ENCODE results near the gene JDP2.
"Not testable (repeated sequence)": the region's sequence is repeated elsewhere in the genome, so short reads cannot be mapped to it uniquely, and the experiment has no call there.

The JDP2 gene

DNA sequence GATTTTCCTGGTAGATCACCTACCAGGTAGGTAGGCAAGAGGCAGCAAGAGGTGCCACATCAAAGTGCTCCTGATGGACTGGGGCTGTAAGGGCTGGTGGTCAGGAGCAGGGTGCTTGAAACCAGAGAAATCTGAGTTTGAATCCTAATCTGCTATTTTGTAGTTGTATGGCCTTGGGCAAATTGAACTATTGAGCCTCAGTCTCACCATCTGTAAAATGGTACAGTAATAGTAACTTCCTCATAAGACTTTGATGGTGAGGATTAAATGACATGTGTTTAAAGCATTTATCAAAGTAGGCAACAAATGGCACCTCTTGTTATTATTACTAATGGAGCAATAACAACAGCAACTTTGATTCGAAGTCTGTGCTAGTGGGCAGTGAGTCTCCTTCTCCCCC, 32.0 kb downstream of the JDP2 start:
- Histone ChIP-seq H3K9ac (ENCODE audit: low read length) (no peak overlapping the region), H3K36me3 (ENCODE audit: insufficient read depth, low read length) (peaks cover 27% of the 10 kb centered on the region), H3K4me3 (ENCODE audit: low read depth in 1 of 2, low read length in 2 of 2) (no peak overlapping the region), H3K9me3 (ENCODE audit: low read length) (no peaks in the 10 kb centered on the region), H3K27ac (ENCODE audit: low read depth, low read length) (no peak overlapping the region), H3K4me1 (ENCODE audit: insufficient read depth, low read length) (peaks cover 49% of the 10 kb centered on the region), H3K27me3 (ENCODE audit: control insufficient read depth in 1 of 2, insufficient read depth in 2 of 2, low read length in 2 of 2) (no peaks in the 10 kb centered on the region)

DNA sequence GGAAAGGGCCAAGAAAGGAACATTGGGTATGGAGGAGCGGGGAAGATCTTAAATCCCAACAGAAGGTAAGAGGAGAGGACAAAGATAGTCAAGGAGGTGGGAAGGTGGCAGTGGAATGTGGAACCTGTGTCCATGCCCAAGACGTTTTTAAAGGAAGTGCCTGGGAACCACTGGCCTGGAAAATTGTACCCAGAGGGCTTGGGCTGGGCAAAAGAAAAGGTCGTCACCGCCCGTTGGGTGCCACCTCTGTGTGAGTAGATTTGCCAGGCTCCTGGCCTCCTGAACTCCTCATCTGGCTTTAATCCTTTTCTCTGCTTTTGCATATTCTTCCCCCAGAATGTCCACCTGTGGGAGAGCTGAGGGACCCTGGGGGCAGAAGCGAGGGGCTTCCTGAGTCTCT, 32.6 kb downstream of the JDP2 start:
- H3K9ac ChIP-seq (ENCODE audit: low read length): no peak overlapping the region

DNA sequence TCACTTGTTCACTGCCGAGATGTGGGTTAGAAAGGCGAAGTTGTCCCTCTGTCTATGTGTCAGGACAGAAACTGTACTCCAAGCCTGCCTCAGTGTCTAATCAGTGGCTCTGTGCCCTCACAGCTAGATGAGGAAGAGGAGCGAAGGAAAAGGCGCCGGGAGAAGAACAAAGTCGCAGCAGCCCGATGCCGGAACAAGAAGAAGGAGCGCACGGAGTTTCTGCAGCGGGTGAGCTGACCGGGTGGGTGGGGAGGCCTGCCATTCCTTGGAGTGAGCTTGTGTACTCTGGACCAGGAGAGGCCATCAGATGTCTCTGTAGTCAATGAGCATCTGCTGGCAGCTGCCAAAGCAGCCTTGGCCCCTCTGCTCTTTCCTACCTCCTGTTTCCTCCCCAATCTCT, 33.5 kb downstream of the JDP2 start:
- H3K27me3 ChIP-seq (ENCODE audit: control insufficient read depth in 1 of 2, insufficient read depth in 2 of 2, low read length in 2 of 2): no peaks in the 10 kb centered on the region
- H3K36me3 ChIP-seq (ENCODE audit: insufficient read depth, low read length): peaks cover 27% of the 10 kb centered on the region
- no peaks in the 10 kb centered on the region for H3K9me3 ChIP-seq (ENCODE audit: low read length)
- peaks cover 43% of the 10 kb centered on the region for H3K4me1 ChIP-seq (ENCODE audit: insufficient read depth, low read length)
- no peak overlapping the region for H3K27ac ChIP-seq (ENCODE audit: low read depth, low read length)
- no peak overlapping the region for H3K4me3 ChIP-seq (ENCODE audit: low read depth in 1 of 2, low read length in 2 of 2)
- H3K9ac ChIP-seq (ENCODE audit: low read length): no peak overlapping the region

More for the DNA sequence above, 32.6 kb downstream of the JDP2 start:
- no peaks in the 10 kb centered on the region for H3K27me3 ChIP-seq (ENCODE audit: control insufficient read depth in 1 of 2, insufficient read depth in 2 of 2, low read length in 2 of 2)
- peaks cover 27% of the 10 kb centered on the region for H3K36me3 ChIP-seq (ENCODE audit: insufficient read depth, low read length)
- H3K9me3 ChIP-seq (ENCODE audit: low read length): no peaks in the 10 kb centered on the region
- H3K4me1 ChIP-seq (ENCODE audit: insufficient read depth, low read length): peaks cover 45% of the 10 kb centered on the region
- no peak overlapping the region for H3K4me3 ChIP-seq (ENCODE audit: low read depth in 1 of 2, low read length in 2 of 2)
- no peak overlapping the region for H3K27ac ChIP-seq (ENCODE audit: low read depth, low read length)

DNA sequence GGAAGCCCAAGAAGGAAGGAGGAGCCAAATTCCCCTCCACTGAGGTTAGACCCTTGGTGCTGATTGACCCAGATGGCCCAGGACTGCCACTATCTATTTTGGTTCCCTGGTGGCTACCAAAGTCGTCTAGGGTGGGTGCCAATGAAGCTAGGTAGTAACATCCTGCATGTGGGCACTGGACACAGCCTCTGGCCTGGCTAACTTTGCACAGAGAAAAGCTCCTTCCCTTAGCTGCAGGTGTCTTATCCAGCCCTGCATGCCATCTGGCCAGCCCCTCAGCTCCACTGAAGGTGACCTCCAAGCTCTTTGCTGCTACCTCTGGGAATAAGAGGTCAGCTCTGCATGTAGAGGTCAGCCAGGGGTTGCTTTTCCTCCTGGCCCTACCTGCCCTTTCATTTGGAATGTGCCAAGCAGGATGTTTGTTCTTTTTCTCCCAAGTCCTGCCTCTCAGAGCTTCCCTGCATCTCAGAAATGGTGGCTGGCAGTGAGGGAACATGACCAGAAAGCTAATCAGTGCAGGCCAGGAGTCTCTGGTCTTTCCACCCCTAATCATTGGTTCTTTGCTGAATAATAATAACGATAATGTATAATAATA, 34.0 kb downstream of the JDP2 start:
- Histone ChIP-seq H3K9me3 (ENCODE audit: low read length) (no peaks in the 10 kb centered on the region), H3K4me1 (ENCODE audit: insufficient read depth, low read length) (peaks cover 43% of the 10 kb centered on the region), H3K27ac (ENCODE audit: low read depth, low read length) (no peak overlapping the region), H3K9ac (ENCODE audit: low read length) (no peak overlapping the region), H3K27me3 (ENCODE audit: control insufficient read depth in 1 of 2, insufficient read depth in 2 of 2, low read length in 2 of 2) (no peaks in the 10 kb centered on the region), H3K36me3 (ENCODE audit: insufficient read depth, low read length) (peaks cover 27% of the 10 kb centered on the region), H3K4me3 (ENCODE audit: low read depth in 1 of 2, low read length in 2 of 2) (no peak overlapping the region)

DNA sequence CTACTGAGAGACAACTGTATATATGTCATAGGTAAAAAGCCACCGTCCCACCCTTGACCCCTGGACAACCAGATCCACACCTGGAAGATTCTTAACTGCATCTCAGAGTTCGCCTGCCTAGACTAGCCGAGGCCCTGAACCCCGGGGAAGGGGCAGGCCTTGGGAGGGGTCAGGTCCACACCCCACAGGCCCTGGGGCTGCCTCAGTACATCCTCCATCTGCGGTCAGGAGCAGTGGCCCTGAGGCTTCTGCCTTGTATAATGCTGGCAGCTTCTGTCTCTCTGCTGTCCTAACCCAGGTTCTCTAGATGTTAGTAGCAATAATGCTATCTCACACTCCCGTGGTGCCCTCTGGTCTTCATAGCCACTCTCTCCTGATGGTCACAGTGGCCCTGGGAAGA, 36.8 kb downstream of the JDP2 start:
- Histone ChIP-seq H3K27ac (ENCODE audit: low read depth, low read length) (no peak overlapping the region), H3K27me3 (ENCODE audit: control insufficient read depth in 1 of 2, insufficient read depth in 2 of 2, low read length in 2 of 2) (no peaks in the 10 kb centered on the region), H3K36me3 (ENCODE audit: insufficient read depth, low read length) (peaks cover 39% of the 10 kb centered on the region)

DNA sequence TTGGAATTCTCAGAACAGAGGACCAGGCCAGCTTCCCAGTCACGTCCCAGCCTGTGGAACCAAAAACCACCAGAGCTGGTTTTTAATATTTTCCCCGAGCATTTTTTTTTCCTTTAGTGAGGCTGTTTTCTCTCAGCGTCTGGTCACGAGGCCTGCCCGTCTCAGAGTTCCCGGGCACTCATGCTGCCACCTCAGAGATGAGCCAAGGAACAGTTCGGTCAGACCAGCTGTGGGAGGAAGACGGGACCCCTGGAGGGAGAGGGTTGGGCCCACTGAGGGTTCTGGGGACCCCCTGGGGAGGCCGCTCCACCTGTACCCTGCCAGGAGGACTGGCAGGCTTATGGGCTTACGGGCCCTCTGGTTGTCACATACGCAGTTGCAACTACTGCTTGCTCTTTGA, 39.9 kb downstream of the JDP2 start:
- H3K4me3 ChIP-seq (ENCODE audit: low read depth in 1 of 2, low read length in 2 of 2): no peak overlapping the region

More for the DNA sequence above, 36.8 kb downstream of the JDP2 start:
- Histone ChIP-seq H3K9me3 (ENCODE audit: low read length) (no peaks in the 10 kb centered on the region), H3K4me3 (ENCODE audit: low read depth in 1 of 2, low read length in 2 of 2) (no peak overlapping the region), H3K9ac (ENCODE audit: low read length) (no peak overlapping the region), H3K4me1 (ENCODE audit: insufficient read depth, low read length) (peaks cover 44% of the 10 kb centered on the region)

DNA sequence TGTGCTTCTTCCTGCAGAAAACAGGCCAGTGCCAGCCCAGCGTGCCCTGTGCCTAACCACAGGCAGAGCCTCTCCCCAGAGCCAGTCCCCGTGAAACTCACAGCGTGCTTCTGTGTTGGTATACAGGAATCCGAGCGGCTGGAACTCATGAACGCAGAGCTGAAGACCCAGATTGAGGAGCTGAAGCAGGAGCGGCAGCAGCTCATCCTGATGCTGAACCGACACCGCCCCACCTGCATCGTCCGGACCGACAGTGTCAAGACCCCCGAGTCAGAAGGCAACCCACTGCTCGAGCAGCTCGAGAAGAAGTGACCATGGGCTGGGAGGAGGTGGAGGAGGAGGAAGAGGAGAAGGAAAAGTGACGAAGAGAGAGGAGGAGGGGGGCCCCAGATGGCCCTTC, 41.3 kb downstream of the JDP2 start:
- Histone ChIP-seq H3K27me3 (ENCODE audit: control insufficient read depth in 1 of 2, insufficient read depth in 2 of 2, low read length in 2 of 2) (no peaks in the 10 kb centered on the region), H3K27ac (ENCODE audit: low read depth, low read length) (no peak overlapping the region), H3K36me3 (ENCODE audit: insufficient read depth, low read length) (peaks cover 36% of the 10 kb centered on the region), H3K9me3 (ENCODE audit: low read length) (no peaks in the 10 kb centered on the region), H3K4me3 (ENCODE audit: low read depth in 1 of 2, low read length in 2 of 2) (no peak overlapping the region), H3K4me1 (ENCODE audit: insufficient read depth, low read length) (peaks cover 56% of the 10 kb centered on the region), H3K9ac (ENCODE audit: low read length) (no peak overlapping the region)

More for the DNA sequence above, 39.9 kb downstream of the JDP2 start:
- Histone ChIP-seq H3K4me1 (ENCODE audit: insufficient read depth, low read length) (peaks cover 56% of the 10 kb centered on the region), H3K36me3 (ENCODE audit: insufficient read depth, low read length) (peaks cover 44% of the 10 kb centered on the region), H3K27me3 (ENCODE audit: control insufficient read depth in 1 of 2, insufficient read depth in 2 of 2, low read length in 2 of 2) (no peaks in the 10 kb centered on the region), H3K9me3 (ENCODE audit: low read length) (no peaks in the 10 kb centered on the region), H3K9ac (ENCODE audit: low read length) (no peak overlapping the region), H3K27ac (ENCODE audit: low read depth, low read length) (no peak overlapping the region)

DNA sequence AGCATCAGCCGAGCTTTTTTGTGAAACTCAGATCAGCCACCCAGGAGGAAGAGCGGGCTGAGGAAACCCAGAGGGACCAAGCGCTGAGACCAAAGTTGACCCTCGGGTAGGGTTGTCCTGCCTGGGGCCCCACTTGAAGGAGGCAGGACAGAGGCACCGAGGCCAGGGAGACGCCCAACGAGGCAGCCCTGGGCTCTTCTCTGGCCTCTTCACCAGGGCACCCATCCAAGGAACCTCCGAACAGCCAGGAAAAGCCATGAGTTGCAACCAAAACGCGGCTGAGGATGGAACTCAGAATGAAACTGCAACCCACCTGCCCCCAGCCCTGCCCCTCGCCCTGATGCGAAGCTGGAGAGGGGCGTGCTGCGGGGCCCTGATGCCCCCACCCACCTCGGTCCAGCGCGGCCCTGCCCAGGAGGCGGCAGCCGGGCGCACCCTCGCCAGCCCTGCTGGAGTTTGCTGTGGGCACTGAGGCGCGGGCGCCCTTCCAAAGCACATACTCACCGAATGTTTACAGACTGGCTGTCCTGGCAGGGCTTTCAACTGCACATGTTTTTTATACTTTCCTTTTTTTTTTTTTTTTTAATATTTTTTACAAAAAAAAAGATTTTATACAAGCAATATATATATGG, 41.9 kb downstream of the JDP2 start:
- Histone ChIP-seq H3K27me3 (ENCODE audit: control insufficient read depth in 1 of 2, insufficient read depth in 2 of 2, low read length in 2 of 2) (no peaks in the 10 kb centered on the region), H3K9me3 (ENCODE audit: low read length) (no peaks in the 10 kb centered on the region), H3K4me1 (ENCODE audit: insufficient read depth, low read length) (peaks cover 56% of the 10 kb centered on the region), H3K27ac (ENCODE audit: low read depth, low read length) (peak overlapping the region; percentile 73), H3K4me3 (ENCODE audit: low read depth in 1 of 2, low read length in 2 of 2) (no peak overlapping the region), H3K36me3 (ENCODE audit: insufficient read depth, low read length) (peaks cover 36% of the 10 kb centered on the region), H3K9ac (ENCODE audit: low read length) (no peak overlapping the region)

DNA sequence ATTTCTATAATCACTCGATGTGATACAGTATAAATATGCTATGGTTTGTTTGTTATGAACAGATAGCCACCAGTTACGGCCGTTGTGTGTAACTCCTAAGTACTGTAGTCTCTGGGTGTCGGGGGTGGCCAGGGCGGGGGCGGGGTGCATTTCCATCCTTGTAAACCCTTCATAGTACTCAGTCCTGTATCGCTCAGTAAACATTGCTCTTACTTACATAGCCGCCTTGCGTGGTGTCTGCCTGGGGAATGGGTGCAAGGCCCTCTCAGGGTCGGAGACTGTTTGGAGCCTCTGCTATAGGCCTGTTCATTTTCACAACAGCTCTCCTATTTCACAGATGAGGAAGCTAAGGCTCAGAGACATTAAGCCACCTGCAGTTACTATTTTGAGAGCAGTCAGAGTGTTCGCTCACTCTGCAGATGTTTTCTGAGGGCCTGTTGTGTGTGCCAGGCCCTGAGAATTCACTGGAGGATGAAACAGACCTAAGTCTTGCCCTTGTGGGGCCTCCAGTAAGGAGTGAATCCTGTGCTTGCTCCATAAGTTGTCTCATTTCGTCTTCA, 42.5 kb downstream of the JDP2 start:
- H3K4me3 ChIP-seq (ENCODE audit: low read depth in 1 of 2, low read length in 2 of 2): no peak overlapping the region
- peaks cover 36% of the 10 kb centered on the region for H3K36me3 ChIP-seq (ENCODE audit: insufficient read depth, low read length)
- H3K27me3 ChIP-seq (ENCODE audit: control insufficient read depth in 1 of 2, insufficient read depth in 2 of 2, low read length in 2 of 2): no peaks in the 10 kb centered on the region
- peak overlapping the region; percentile 73 for H3K27ac ChIP-seq (ENCODE audit: low read depth, low read length)
- no peak overlapping the region for H3K9ac ChIP-seq (ENCODE audit: low read length)
- H3K4me1 ChIP-seq (ENCODE audit: insufficient read depth, low read length): peaks cover 54% of the 10 kb centered on the region
- no peaks in the 10 kb centered on the region for H3K9me3 ChIP-seq (ENCODE audit: low read length)

DNA sequence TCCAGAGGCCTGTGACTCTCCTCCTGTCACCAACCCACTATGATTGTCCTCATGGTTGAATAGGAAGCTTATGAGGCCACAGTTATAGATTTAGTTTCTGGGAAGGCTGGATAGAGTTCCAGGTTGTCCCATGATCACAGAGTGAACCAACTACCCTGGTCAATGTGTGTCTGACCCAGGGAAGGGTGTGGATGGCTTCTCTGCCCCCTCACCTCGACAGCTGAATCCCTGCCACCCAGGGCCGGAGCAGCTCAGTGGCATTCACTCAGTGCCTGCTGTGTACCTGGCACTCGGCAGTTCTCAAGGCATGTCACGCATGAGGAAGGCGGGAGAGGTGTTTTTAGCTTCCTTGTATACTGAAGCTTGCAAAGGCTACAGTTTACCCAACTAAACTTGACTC, 43.2 kb downstream of the JDP2 start:
- Histone ChIP-seq H3K4me1 (ENCODE audit: insufficient read depth, low read length) (peaks cover 49% of the 10 kb centered on the region), H3K9ac (ENCODE audit: low read length) (no peak overlapping the region), H3K4me3 (ENCODE audit: low read depth in 1 of 2, low read length in 2 of 2) (no peak overlapping the region), H3K36me3 (ENCODE audit: insufficient read depth, low read length) (peaks cover 36% of the 10 kb centered on the region), H3K27ac (ENCODE audit: low read depth, low read length) (peak overlapping the region; percentile 73), H3K9me3 (ENCODE audit: low read length) (no peaks in the 10 kb centered on the region), H3K27me3 (ENCODE audit: control insufficient read depth in 1 of 2, insufficient read depth in 2 of 2, low read length in 2 of 2) (no peaks in the 10 kb centered on the region)

DNA sequence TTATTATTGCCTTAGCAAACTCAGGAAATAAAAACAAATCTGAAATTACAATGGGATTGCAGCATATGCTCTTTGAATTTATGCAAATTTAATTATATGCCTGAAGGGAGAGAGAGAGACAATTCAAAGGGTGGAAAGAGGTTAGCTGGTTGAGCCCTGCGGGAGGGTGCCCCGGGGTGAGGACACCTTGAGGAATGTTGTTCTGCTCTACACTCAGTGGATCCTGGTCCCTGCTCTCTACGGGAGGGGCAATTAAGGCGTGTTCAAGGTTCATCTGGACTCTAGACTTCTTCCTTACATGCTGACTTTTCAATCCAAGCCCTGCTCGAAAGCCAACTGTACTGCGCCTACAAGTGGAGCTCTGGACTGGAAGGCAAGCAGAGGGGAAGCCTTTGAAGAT, 46.3 kb downstream of the JDP2 start:
- not testable (repeated sequence) for H3K4me3 ChIP-seq (ENCODE audit: low read depth in 1 of 2, low read length in 2 of 2); H3K27me3 ChIP-seq (ENCODE audit: control insufficient read depth in 1 of 2, insufficient read depth in 2 of 2, low read length in 2 of 2); H3K27ac ChIP-seq (ENCODE audit: low read depth, low read length); H3K9ac ChIP-seq (ENCODE audit: low read length); H3K9me3 ChIP-seq (ENCODE audit: low read length)
- Histone ChIP-seq H3K4me1 (ENCODE audit: insufficient read depth, low read length) (peaks cover 33% of the 10 kb centered on the region), H3K36me3 (ENCODE audit: insufficient read depth, low read length) (peaks cover 28% of the 10 kb centered on the region)
